NCI-H748 (cell line): Measurements from ENCODE around the gene LRP2.
"Not testable (repeated sequence)": the region's sequence is repeated elsewhere in the genome, so short reads cannot be mapped to it uniquely, and the experiment has no call there.

Source experiments
- DNase-seq: peaks from one replicate; lab custom pipeline; 2025; ENCODE audit not compliant: unreplicated experiment; lab: John Stamatoyannopoulos, UW

Gene LRP2

GRCh38 chr2:169178804-169179390, 183.4 kb downstream of the LRP2 start:
- no peak for DNase-seq

GRCh38 chr2:169178364-169178763, 184.0 kb downstream of the LRP2 start:
- no peak for DNase-seq

- no peak for DNase-seq
These were observed 187.2 kb downstream of the LRP2 start for GRCh38 chr2:169175112-169175511.

GRCh38 chr2:169173876-169174275, 188.5 kb downstream of the LRP2 start:
- peak; percentile 31 for DNase-seq

GRCh38 chr2:169172914-169173313, 189.4 kb downstream of the LRP2 start:
- DNase-seq, result peak; percentile 24

- no peak for DNase-seq
These were observed 190.1 kb downstream of the LRP2 start for GRCh38 chr2:169172151-169172735.

GRCh38 chr2:169165791-169166190, 196.5 kb downstream of the LRP2 start:
- no peak for DNase-seq

GRCh38 chr2:169164311-169164710, 198.0 kb downstream of the LRP2 start:
- no peak for DNase-seq

- no peak for DNase-seq
These were observed 199.7 kb downstream of the LRP2 start for GRCh38 chr2:169162613-169163012.

GRCh38 chr2:169160926-169161481, 201.3 kb downstream of the LRP2 start:
- DNase-seq, result no peak

- DNase-seq, result no peak
These were observed 202.6 kb downstream of the LRP2 start for GRCh38 chr2:169159686-169160085.

GRCh38 chr2:169158874-169159273, 203.5 kb downstream of the LRP2 start:
- DNase-seq, result no peak

- no peak for DNase-seq
These were observed 216.1 kb downstream of the LRP2 start for GRCh38 chr2:169146220-169146619.

GRCh38 chr2:169143998-169144397, 218.3 kb downstream of the LRP2 start:
- no peak for DNase-seq

- peak; percentile 54 for DNase-seq
These were observed 220.5 kb downstream of the LRP2 start for GRCh38 chr2:169141713-169142352.

- DNase-seq, result no peak
These were observed 222.2 kb downstream of the LRP2 start for GRCh38 chr2:169139993-169140767.

- DNase-seq, result peak; percentile 15
These were observed 223.2 kb downstream of the LRP2 start for GRCh38 chr2:169139145-169139544.

GRCh38 chr2:169137924-169138323, 224.4 kb downstream of the LRP2 start:
- peak; percentile 45 for DNase-seq

- no peak for DNase-seq
These were observed 225.3 kb downstream of the LRP2 start for GRCh38 chr2:169136885-169137534.

- not testable (repeated sequence) for DNase-seq
These were observed 225.9 kb downstream of the LRP2 start for GRCh38 chr2:169136428-169136827.

GRCh38 chr2:169134272-169134671, 228.1 kb downstream of the LRP2 start:
- not testable (repeated sequence) for DNase-seq
